K562 (cell line): Measurements from ENCODE around the gene PSMD13. TPM values are rescaled to one million over a fixed set of nuclear protein-coding genes. Genes with fewer than 3 reads are reported as not detected.

Source experiments
- BHLHE40 ChIP-seq: IDR thresholded peaks from 2 replicates; pipeline ENCODE4 v1.6.1; 2011; ENCODE audit warnings: low read length, improper control_type of control experiment
- C11orf30 ChIP-seq: fragments of 450-650 bp; IDR thresholded peaks from 2 replicates; pipeline ENCODE4 v1.6.1; 2016; ENCODE audit warnings: low read depth, mild to moderate bottlenecking
- ESRRA ChIP-seq: fragments of 450-650 bp; IDR thresholded peaks from 2 replicates; pipeline ENCODE4 v1.6.1; 2014; ENCODE audit warnings: low read depth, mild to moderate bottlenecking, moderate library complexity, borderline replicate concordance
- FOS ChIP-seq: IDR thresholded peaks from 3 replicates; pipeline ENCODE4 v1.6.1; 2011; ENCODE audit not compliant: insufficient read length; ENCODE audit errors: extremely low read depth
- KAT8 ChIP-seq: fragments of 450-650 bp; IDR thresholded peaks from 2 replicates; pipeline ENCODE4 v1.6.1; 2016; ENCODE audit warnings: low read depth, mild to moderate bottlenecking
- MCM7 ChIP-seq, 2 experiments: fragments of 450-650 bp; IDR thresholded peaks; 2 replicates each; pipeline ENCODE4 v1.6.1; 2016 to 2018
- NELFE ChIP-seq: IDR thresholded peaks from 2 replicates; pipeline ENCODE4 v1.6.1; 2011; ENCODE audit warnings: mild to moderate bottlenecking; ENCODE audit not compliant: insufficient read depth, insufficient read length
- NR2C2 ChIP-seq, 2 experiments: fragments of 200-800 bp in 1 of 2; sonication (Bioruptor generic) in 1 of 2; sonication (generic) in 1 of 2; formaldehyde crosslinking in 1 of 2; IDR thresholded peaks; 2 replicates each; pipeline versions ENCODE4 v1.6.1 to v1.8.0; 2016 to 2022; ENCODE audit warnings: mild to moderate bottlenecking in 1 of 2, missing compliant biosample characterization in 1 of 2, missing genetic modification characterization in 1 of 2, missing genetic modification reagents in 1 of 2
- POLR2G ChIP-seq: fragments of 200-400 bp; formaldehyde crosslinking; IDR thresholded peaks from 2 replicates; pipeline ENCODE4 v1.6.1; 2017; ENCODE audit warnings: low read depth, mild to moderate bottlenecking, antibody characterized with exemption, low read length, moderate library complexity
- RBBP5 ChIP-seq: fragments of 200-600 bp; sonication (generic); IDR thresholded peaks from 2 replicates; pipeline ENCODE4 v1.6.1; 2012; ENCODE audit warnings: borderline replicate concordance, mild to moderate bottlenecking, low read length, control low read depth, inconsistent platforms; ENCODE audit not compliant: insufficient read depth, poor library complexity, severe bottlenecking
- RBM22 ChIP-seq: fragments of 200-400 bp; formaldehyde crosslinking; IDR thresholded peaks from 2 replicates; pipeline ENCODE4 v1.6.1; 2018; ENCODE audit warnings: low read length, low read depth; ENCODE audit not compliant: poor library complexity, severe bottlenecking
- RFX7 ChIP-seq: fragments of 250-450 bp; sonication (Bioruptor Pico); IDR thresholded peaks from 2 replicates; pipeline ENCODE4 v1.5.1; 2021; ENCODE audit warnings: mild to moderate bottlenecking
- SIX5 ChIP-seq, 2 experiments: IDR thresholded peaks; 2 replicates each; pipeline ENCODE4 v1.6.1; 2011; ENCODE audit warnings: low read length in 2 of 2, borderline replicate concordance in 1 of 2, low read depth in 1 of 2, mild to moderate bottlenecking in 1 of 2, moderate library complexity in 1 of 2; ENCODE audit not compliant: insufficient read depth in 1 of 2
- SLC30A9 ChIP-seq: fragments of 250-450 bp; sonication (Bioruptor Pico); IDR thresholded peaks from 2 replicates; pipeline ENCODE4 v1.8.0; 2022; ENCODE audit warnings: mild to moderate bottlenecking, moderate library complexity
- TFAM ChIP-seq: fragments of 250-450 bp; sonication (Bioruptor Pico); conservative IDR thresholded peaks from 2 replicates; pipeline ENCODE4 v1.5.0; 2021; ENCODE audit warnings: mild to moderate bottlenecking, moderate library complexity
- ZNF133 ChIP-seq: fragments of 250-450 bp; sonication (Bioruptor Pico); IDR thresholded peaks from 2 replicates; pipeline ENCODE4 v1.4.0; 2020; ENCODE audit warnings: mild to moderate bottlenecking
- ZNF384 ChIP-seq: IDR thresholded peaks from 2 replicates; pipeline ENCODE4 v1.6.1; 2012; ENCODE audit warnings: low read depth, low read length, improper control_type of control experiment
- ZNF75A ChIP-seq: fragments of 450-650 bp; formaldehyde crosslinking; IDR thresholded peaks from 2 replicates; pipeline ENCODE4 v1.4.0; 2020; ENCODE audit warnings: mild to moderate bottlenecking
- polyA plus RNA-seq, 8 experiments: library from polyadenylated mRNA; depleted of rRNA in 4 of 8; stranded (reverse) in 5 of 8; unstranded in 3 of 8; fragments of >200 nt; fragmentation: Nextera tagmentation in 2 of 8; fragmentation: Illumina TruSeq in 1 of 8; extraction: Ambion mirVana in 2 of 8; extraction: Trizol in 1 of 8; gene quantifications; 2 replicates each; pipeline versions ENCODE4 v1.2.1 to v1.2.3, GENCODE V29; 2011 to 2014; ENCODE audit warnings: inconsistent platforms in 1 of 8, missing spikeins in 1 of 8
- total RNA-seq, 7 experiments: library from RNA; depleted of rRNA in 6 of 7; stranded (reverse); fragments of >200 nt in 6 of 7; fragmentation: Illumina TruSeq in 2 of 7; extraction: Trizol in 2 of 7; gene quantifications; 2 replicates each; pipeline versions ENCODE4 v1.2.1 to v1.2.3, GENCODE V29; 2011 to 2021; ENCODE audit warnings: low replicate concordance in 1 of 7
- TF ChIP-seq, protein P1 (sequence below): fragments of 150-350 bp; IDR thresholded peaks from 2 replicates; pipeline ENCODE4 v1.6.1; 2014; ENCODE audit warnings: low read depth, mild to moderate bottlenecking, low read length, borderline replicate concordance
- TF ChIP-seq, protein P2 (sequence below): fragments of 450-650 bp; IDR thresholded peaks from 2 replicates; pipeline ENCODE4 v1.6.1; 2017; ENCODE audit warnings: antibody characterized with exemption
- TF ChIP-seq, protein P3 (sequence below): fragments of 250-450 bp; sonication (Bioruptor Pico); IDR thresholded peaks from 2 replicates; pipeline ENCODE4 v1.5.0; 2021
- TF ChIP-seq, protein P4 (sequence below): fragments of 250-450 bp; sonication (Bioruptor Pico); IDR thresholded peaks from 2 replicates; pipeline ENCODE4 v1.8.0; 2021; ENCODE audit warnings: borderline replicate concordance, mild to moderate bottlenecking, moderate library complexity; ENCODE audit not compliant: poor library complexity, severe bottlenecking

Gene PSMD13
- total and polyA plus RNA-seq, 9 of the 15 experiments (the other 6 are each of a cell fraction or from before 2014, with no cell fraction given): 185 to 383 (median 267) TPM

DNA sequence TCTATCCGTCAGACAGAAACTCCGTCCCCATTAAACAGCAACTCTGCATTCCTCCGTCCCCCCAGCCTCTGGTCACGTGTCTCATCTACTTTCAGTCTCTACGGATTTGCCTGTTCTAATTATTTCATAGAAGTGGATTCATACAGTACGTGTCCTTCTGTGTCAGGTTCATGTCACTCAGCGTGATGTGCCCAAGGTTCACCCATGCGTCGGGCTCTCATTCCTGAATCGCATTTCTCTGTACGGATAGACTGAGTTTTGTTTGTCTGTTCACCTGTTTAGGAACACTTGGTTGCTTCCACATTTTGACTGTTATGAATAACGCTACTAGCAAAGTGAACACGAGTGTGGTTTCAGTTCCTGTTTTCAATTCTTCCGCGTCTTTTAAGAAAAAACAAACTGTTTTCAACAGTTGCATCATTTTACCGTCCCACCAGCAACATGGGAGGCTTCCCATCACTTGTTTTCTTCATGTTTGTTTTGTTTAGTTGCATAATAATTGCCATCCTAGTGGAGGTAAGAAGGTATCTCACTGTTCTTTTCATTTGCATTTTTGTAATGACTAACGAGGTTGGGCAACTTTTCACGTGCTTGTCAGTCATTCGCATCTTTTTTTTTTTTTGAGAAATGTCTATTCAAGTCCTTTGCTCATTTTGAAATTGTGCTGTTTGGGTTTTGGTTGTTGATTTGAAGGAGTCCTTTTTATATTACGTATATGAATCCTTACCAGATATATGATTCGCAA lies 32.5 kb downstream of the PSMD13 start (continued):
- TF ChIP-seq BHLHE40 (peak; percentile 87), SLC30A9 (CRISPR knock-in tag) (no peak), RBM22 (no peak), FOS (no peak), MCM7 (IDR thresholded peaks at IDR 0.05) (no peak), ZNF384 (peak; percentile 92), NR2C2 (CRISPR knock-in tag; IDR thresholded peaks at IDR 0.05) (no peak), NR2C2 (tag; IDR thresholded peaks at IDR 0.05) (peak; percentile 68), ZNF133 (CRISPR knock-in tag) (no peak), ESRRA (no peak; the same call in 1 of the 2 replicates), RBBP5 (no peak), ZNF75A (CRISPR knock-in tag) (no peak), RFX7 (CRISPR knock-in tag) (no peak), NELFE (no peak), POLR2G (peak; percentile 31; the same call in 1 of the 2 replicates), KAT8 (no peak), C11orf30 (no peak), SIX5 (IDR thresholded peaks at IDR 0.05; ENCODE audit: borderline replicate concordance in 1 of 2, insufficient read depth in 1 of 2, low read depth in 1 of 2, low read length in 2 of 2) (no peak), TFAM (no peak)
- TF ChIP-seq, protein P1, sequence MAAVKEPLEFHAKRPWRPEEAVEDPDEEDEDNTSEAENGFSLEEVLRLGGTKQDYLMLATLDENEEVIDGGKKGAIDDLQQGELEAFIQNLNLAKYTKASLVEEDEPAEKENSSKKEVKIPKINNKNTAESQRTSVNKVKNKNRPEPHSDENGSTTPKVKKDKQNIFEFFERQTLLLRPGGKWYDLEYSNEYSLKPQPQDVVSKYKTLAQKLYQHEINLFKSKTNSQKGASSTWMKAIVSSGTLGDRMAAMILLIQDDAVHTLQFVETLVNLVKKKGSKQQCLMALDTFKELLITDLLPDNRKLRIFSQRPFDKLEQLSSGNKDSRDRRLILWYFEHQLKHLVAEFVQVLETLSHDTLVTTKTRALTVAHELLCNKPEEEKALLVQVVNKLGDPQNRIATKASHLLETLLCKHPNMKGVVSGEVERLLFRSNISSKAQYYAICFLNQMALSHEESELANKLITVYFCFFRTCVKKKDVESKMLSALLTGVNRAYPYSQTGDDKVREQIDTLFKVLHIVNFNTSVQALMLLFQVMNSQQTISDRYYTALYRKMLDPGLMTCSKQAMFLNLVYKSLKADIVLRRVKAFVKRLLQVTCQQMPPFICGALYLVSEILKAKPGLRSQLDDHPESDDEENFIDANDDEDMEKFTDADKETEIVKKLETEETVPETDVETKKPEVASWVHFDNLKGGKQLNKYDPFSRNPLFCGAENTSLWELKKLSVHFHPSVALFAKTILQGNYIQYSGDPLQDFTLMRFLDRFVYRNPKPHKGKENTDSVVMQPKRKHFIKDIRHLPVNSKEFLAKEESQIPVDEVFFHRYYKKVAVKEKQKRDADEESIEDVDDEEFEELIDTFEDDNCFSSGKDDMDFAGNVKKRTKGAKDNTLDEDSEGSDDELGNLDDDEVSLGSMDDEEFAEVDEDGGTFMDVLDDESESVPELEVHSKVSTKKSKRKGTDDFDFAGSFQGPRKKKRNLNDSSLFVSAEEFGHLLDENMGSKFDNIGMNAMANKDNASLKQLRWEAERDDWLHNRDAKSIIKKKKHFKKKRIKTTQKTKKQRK: no peak
- TF ChIP-seq, protein P2, sequence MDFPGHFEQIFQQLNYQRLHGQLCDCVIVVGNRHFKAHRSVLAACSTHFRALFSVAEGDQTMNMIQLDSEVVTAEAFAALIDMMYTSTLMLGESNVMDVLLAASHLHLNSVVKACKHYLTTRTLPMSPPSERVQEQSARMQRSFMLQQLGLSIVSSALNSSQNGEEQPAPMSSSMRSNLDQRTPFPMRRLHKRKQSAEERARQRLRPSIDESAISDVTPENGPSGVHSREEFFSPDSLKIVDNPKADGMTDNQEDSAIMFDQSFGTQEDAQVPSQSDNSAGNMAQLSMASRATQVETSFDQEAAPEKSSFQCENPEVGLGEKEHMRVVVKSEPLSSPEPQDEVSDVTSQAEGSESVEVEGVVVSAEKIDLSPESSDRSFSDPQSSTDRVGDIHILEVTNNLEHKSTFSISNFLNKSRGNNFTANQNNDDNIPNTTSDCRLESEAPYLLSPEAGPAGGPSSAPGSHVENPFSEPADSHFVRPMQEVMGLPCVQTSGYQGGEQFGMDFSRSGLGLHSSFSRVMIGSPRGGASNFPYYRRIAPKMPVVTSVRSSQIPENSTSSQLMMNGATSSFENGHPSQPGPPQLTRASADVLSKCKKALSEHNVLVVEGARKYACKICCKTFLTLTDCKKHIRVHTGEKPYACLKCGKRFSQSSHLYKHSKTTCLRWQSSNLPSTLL: no peak
- TF ChIP-seq, protein P3, sequence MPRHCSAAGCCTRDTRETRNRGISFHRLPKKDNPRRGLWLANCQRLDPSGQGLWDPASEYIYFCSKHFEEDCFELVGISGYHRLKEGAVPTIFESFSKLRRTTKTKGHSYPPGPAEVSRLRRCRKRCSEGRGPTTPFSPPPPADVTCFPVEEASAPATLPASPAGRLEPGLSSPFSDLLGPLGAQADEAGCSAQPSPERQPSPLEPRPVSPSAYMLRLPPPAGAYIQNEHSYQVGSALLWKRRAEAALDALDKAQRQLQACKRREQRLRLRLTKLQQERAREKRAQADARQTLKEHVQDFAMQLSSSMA (CRISPR knock-in tag): no peak
- TF ChIP-seq, protein P4, sequence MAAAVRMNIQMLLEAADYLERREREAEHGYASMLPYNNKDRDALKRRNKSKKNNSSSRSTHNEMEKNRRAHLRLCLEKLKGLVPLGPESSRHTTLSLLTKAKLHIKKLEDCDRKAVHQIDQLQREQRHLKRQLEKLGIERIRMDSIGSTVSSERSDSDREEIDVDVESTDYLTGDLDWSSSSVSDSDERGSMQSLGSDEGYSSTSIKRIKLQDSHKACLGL: no peak
